HepG2 (cell line): ENCODE results near the gene HSPA4L. TPM values are rescaled to one million over a fixed set of nuclear protein-coding genes. Genes with fewer than 3 reads are reported as not detected.

Experiments
- ATAC-seq: fragments of 200-7000 bp; cut with Tn5 transposase; 3 replicates; pipeline ENCODE4 v1.9.1; 2020; ENCODE audit warnings: mild to moderate bottlenecking, moderate library complexity
- BruUV-seq: library from RNA; stranded (reverse); fragments of 400-500 nt; replicated peaks from 2 replicates; lab custom pipeline; 2021; lab: Mats Ljungman, UMichigan
- CTCF ChIA-PET: fragments of 300-600 bp; formaldehyde crosslinking; extraction: SDS; loops from one replicate; lab custom pipeline; 2021; ENCODE audit warnings: low total read pairs, inconsistent platforms, low intra/inter-chr PET ratio; lab: Yijun Ruan, JAX
- POLR2A ChIA-PET: fragments of 350-600 bp; sonication (Branson Sonifier 250); formaldehyde crosslinking; loops from one replicate; lab custom pipeline; 2020; ENCODE audit warnings: antibody characterized with exemption, inconsistent platforms; lab: Yijun Ruan, JAX
- DNase-seq: peaks from one replicate; pipeline ENCODE4 v3.0.0-alpha.2; 2015; ENCODE audit warnings: low spot score
- FAIRE-seq: peaks from 3 replicates; lab custom pipeline; 2011; peaks lifted over from hg19 to GRCh38; lab: Jason Lieb, UNC
- H2AFZ ChIP-seq: one replicate; pipeline ENCODE4 v1.6.1; 2011; ENCODE audit warnings: low read length, inconsistent platforms
- H3K27ac ChIP-seq: fragments of 300-600 bp; 3 replicates; pipeline ENCODE4 v1.8.0; 2011; ENCODE audit warnings: mixed run types, mild to moderate bottlenecking, mixed read lengths, low read length, inconsistent platforms; ENCODE audit not compliant: insufficient read depth; ENCODE audit errors: extremely low read length
- H3K27me3 ChIP-seq, 2 experiments: fragments of 200-600 bp in 1 of 2; 2 replicates in 1 of 2; 3 replicates in 1 of 2; pipeline versions ENCODE4 v1.6.0 to v1.8.0; 2011; ENCODE audit warnings: low read length in 2 of 2, mild to moderate bottlenecking in 2 of 2, moderate library complexity in 2 of 2, inconsistent platforms in 1 of 2; ENCODE audit not compliant: insufficient read depth in 2 of 2, control insufficient read depth in 1 of 2
- H3K36me3 ChIP-seq, 2 experiments: fragments of 200-600 bp in 1 of 2; replicated peaks in 1 of 2; 2 replicates in 1 of 2; 3 replicates in 1 of 2; pipeline versions ENCODE4 v1.5.1 to v1.8.0; 2011; ENCODE audit warnings: low read length in 2 of 2, inconsistent platforms in 1 of 2; ENCODE audit not compliant: insufficient read depth in 2 of 2, control insufficient read depth in 1 of 2
- H3K4me1 ChIP-seq: 2 replicates; pipeline ENCODE4 v1.5.1; 2012; ENCODE audit warnings: low read length, inconsistent platforms; ENCODE audit not compliant: insufficient read depth
- H3K4me2 ChIP-seq: 2 replicates; pipeline ENCODE4 v1.6.0; 2011; ENCODE audit warnings: low read depth, low read length, inconsistent platforms
- H3K4me3 ChIP-seq, 3 experiments: fragments of 200-600 bp in 1 of 3; sonication (generic), shearing (Covaris generic) in 1 of 3; replicated peaks in 1 of 3; 2 replicates each; pipeline ENCODE4 v1.5.1; 2011 to 2016; ENCODE audit warnings: low read length in 3 of 3, inconsistent platforms in 2 of 3, low read depth in 2 of 3, mild to moderate bottlenecking in 2 of 3, control low read depth in 1 of 3, mixed read lengths in 1 of 3; ENCODE audit not compliant: insufficient read depth in 1 of 3
- H3K79me2 ChIP-seq: one replicate; pipeline ENCODE4 v1.6.1; 2011; ENCODE audit warnings: low read length, inconsistent platforms; ENCODE audit not compliant: insufficient read depth
- H3K9ac ChIP-seq: 2 replicates; pipeline ENCODE4 v1.6.0; 2011; ENCODE audit warnings: mild to moderate bottlenecking, low read depth, low read length, inconsistent platforms; ENCODE audit not compliant: insufficient read depth
- H3K9me3 ChIP-seq: 2 replicates; pipeline ENCODE4 v1.5.1; 2012; ENCODE audit warnings: mild to moderate bottlenecking, low read length
- H4K20me1 ChIP-seq: 2 replicates; pipeline ENCODE4 v1.6.0; 2011; ENCODE audit warnings: inconsistent platforms, mild to moderate bottlenecking, low read length, moderate library complexity; ENCODE audit not compliant: insufficient read depth
- ATRX ChIP-seq: sonication (generic); formaldehyde crosslinking; IDR thresholded peaks from 2 replicates; pipeline ENCODE4 v1.4.0; 2020; ENCODE audit warnings: missing genetic modification reagents, borderline replicate concordance
- DBP ChIP-seq: sonication (generic); formaldehyde crosslinking; IDR thresholded peaks from 2 replicates; pipeline ENCODE4 v1.4.0; 2020; ENCODE audit warnings: missing genetic modification reagents; ENCODE audit errors: not compliant biosample characterization
- GFI1 ChIP-seq: sonication (generic); formaldehyde crosslinking; IDR thresholded peaks from 2 replicates; pipeline ENCODE4 v1.5.0; 2020; ENCODE audit warnings: missing genetic modification reagents, mild to moderate bottlenecking, borderline replicate concordance
- JUNB ChIP-seq: sonication (generic); formaldehyde crosslinking; IDR thresholded peaks from 2 replicates; pipeline ENCODE4 v1.8.0; 2022; ENCODE audit warnings: missing genetic modification reagents, mild to moderate bottlenecking, borderline replicate concordance
- KDM1A ChIP-seq: IDR thresholded peaks from 2 replicates; pipeline ENCODE4 v1.6.1; 2016; ENCODE audit warnings: missing compliant biosample characterization
- MEF2D ChIP-seq: sonication (generic); formaldehyde crosslinking; IDR thresholded peaks from 2 replicates; pipeline ENCODE4 v1.5.1; 2020; ENCODE audit warnings: mild to moderate bottlenecking, missing genetic modification reagents
- MEIS1 ChIP-seq: sonication (generic); formaldehyde crosslinking; IDR thresholded peaks from 2 replicates; pipeline ENCODE4 v1.9.0; 2021; ENCODE audit warnings: mild to moderate bottlenecking, missing genetic modification reagents, moderate library complexity, borderline replicate concordance
- PHB2 ChIP-seq: fragments of 450-650 bp; IDR thresholded peaks from 2 replicates; pipeline ENCODE4 v1.6.1; 2018; ENCODE audit not compliant: partially characterized antibody
- RFX3 ChIP-seq: IDR thresholded peaks from 2 replicates; pipeline ENCODE4 v1.6.1; 2016; ENCODE audit warnings: missing biosample characterization, missing genetic modification reagents
- RFXANK ChIP-seq: IDR thresholded peaks from 2 replicates; pipeline ENCODE4 v1.6.1; 2016
- SP4 ChIP-seq: sonication (generic); formaldehyde crosslinking; IDR thresholded peaks from 2 replicates; pipeline ENCODE4 v1.8.1; 2023; ENCODE audit warnings: mild to moderate bottlenecking, missing genetic modification reagents
- ZBTB14 ChIP-seq: sonication (generic); formaldehyde crosslinking; IDR thresholded peaks from 2 replicates; pipeline ENCODE4 v1.4.0; 2020; ENCODE audit warnings: missing genetic modification reagents
- ZBTB37 ChIP-seq: sonication (generic); formaldehyde crosslinking; IDR thresholded peaks from 2 replicates; pipeline ENCODE4 v1.4.0; 2020; ENCODE audit warnings: mild to moderate bottlenecking, missing genetic modification reagents
- ZNF292 ChIP-seq: sonication (generic); formaldehyde crosslinking; IDR thresholded peaks from 2 replicates; pipeline ENCODE4 v1.8.1; 2022; ENCODE audit warnings: mild to moderate bottlenecking, low read depth, missing genetic modification reagents, borderline replicate concordance
- ZNF580 ChIP-seq: IDR thresholded peaks from 2 replicates; pipeline ENCODE4 v1.6.1; 2016; ENCODE audit warnings: low read depth, borderline replicate concordance
- ZNF724P ChIP-seq: sonication (generic); formaldehyde crosslinking; IDR thresholded peaks from 2 replicates; pipeline ENCODE4 v1.8.0; 2022; ENCODE audit warnings: missing genetic modification reagents, borderline replicate concordance
- ZNF792 ChIP-seq: IDR thresholded peaks from 2 replicates; pipeline ENCODE4 v1.6.1; 2016
- WGBS: methylation state at CpG from one replicate; pipeline ENCODE4 v1.1.6; 2017; ENCODE audit warnings: low lambda C conversion rate; 5-methylcytosine and 5-hydroxymethylcytosine counted together
- in situ Hi-C: cut with HindIII; loops from 2 replicates; pipeline ENCODE4 v1.10.0; 2017; ENCODE audit warnings: low pct_unique_long_range_greater_than_20kb; ENCODE audit not compliant: extremely low pct_ligation_motif_present
- intact Hi-C: fragments of 100-400 bp; cut with micrococcal nuclease; formaldehyde crosslinking; loops from one replicate; pipeline ENCODE4 v1.10.0; 2022; ENCODE audit not compliant: unreplicated experiment
- polyA plus RNA-seq, 8 experiments: library from polyadenylated mRNA; depleted of rRNA in 3 of 8; stranded (reverse) in 7 of 8; unstranded in 1 of 8; fragments of >200 nt; fragmentation: Illumina TruSeq in 4 of 8; extraction: Trizol in 4 of 8; gene quantifications; 2 replicates each; pipeline versions ENCODE4 v1.2.1 to v1.2.3, GENCODE V29; 2011 to 2016; ENCODE audit warnings: low read depth in 4 of 8, missing spikeins in 1 of 8, mixed read lengths in 1 of 8; ENCODE audit not compliant: insufficient read depth in 1 of 8
- total RNA-seq, 5 experiments: library from RNA; depleted of rRNA; stranded (reverse); fragments of >200 nt; fragmentation: Illumina TruSeq; extraction: Trizol; gene quantifications; 2 replicates each; pipeline ENCODE4 v1.2.3, GENCODE V29; 2016; ENCODE audit warnings: low read depth in 1 of 5

HSPA4L gene
- total and polyA plus RNA-seq, 2 of the 13 experiments (the other 11 are each of a cell fraction or from before 2014, with no cell fraction given): 3.7 to 31.5 TPM

GRCh38 chr4:127870281-127870680 lies 88.2 kb downstream of the HSPA4L start (continued):
- no peak for TF ChIP-seq GFI1 (CRISPR knock-in tag)
- no peak for TF ChIP-seq ZNF580

GRCh38 chr4:127870688-127871087 lies 88.6 kb downstream of the HSPA4L start:
- no peak for DNase-seq
- Histone ChIP-seq H3K36me3 (no peaks in the 10 kb centered on the region), H3K4me3 (no peak overlapping the region), H3K9me3 (no peaks in the 10 kb centered on the region), H3K79me2 (no peaks in the 10 kb centered on the region), H2AFZ (no peak overlapping the region), H3K9ac (no peak overlapping the region), H3K4me2 (no peak overlapping the region), H3K27me3 (no peaks in the 10 kb centered on the region), H3K4me1 (no peaks in the 10 kb centered on the region), H3K27ac (no peak overlapping the region), H4K20me1 (no peaks in the 10 kb centered on the region)
- 82% methylated on average over 3 of the region's 3 CpGs for WGBS
- FAIRE-seq: no peak
- no peak for ATAC-seq
- intact Hi-C loops: no loop called here
- no TSS peak for BruUV-seq
- in situ Hi-C loops: no loop called here
- CTCF ChIA-PET: no interaction called here
- POLR2A ChIA-PET: no interaction called here
- TF ChIP-seq JUNB: no peak
- TF ChIP-seq RFXANK: no peak
- TF ChIP-seq ATRX: no peak
- TF ChIP-seq KDM1A (CRISPR knock-in tag): no peak
- TF ChIP-seq ZNF292 (CRISPR knock-in tag): no peak
- no peak for TF ChIP-seq MEIS1 (CRISPR knock-in tag)
- TF ChIP-seq ZBTB14 (CRISPR knock-in tag): no peak
- TF ChIP-seq RFX3 (CRISPR knock-in tag): no peak
- no peak for TF ChIP-seq ZNF724P (CRISPR knock-in tag)
- no peak for TF ChIP-seq PHB2
- TF ChIP-seq MEF2D (CRISPR knock-in tag): no peak
- TF ChIP-seq ZBTB37 (CRISPR knock-in tag): no peak
- TF ChIP-seq DBP: no peak
- TF ChIP-seq SP4: no peak
- TF ChIP-seq ZNF792 (CRISPR knock-in tag): no peak
